Ectodermal cell (in vitro differentiated cells): ENCODE data around the gene NDUFS2.
A peak's percentile ranks its signal among the peaks of the same experiment; 100 is the strongest.

ENCODE experiments used
- H3K27ac ChIP-seq: 2 replicates; pipeline ENCODE4 v1.7.0; 2013; ENCODE audit warnings: mild to moderate bottlenecking, low read depth, low read length; ENCODE audit not compliant: insufficient read depth, poor library complexity, severe bottlenecking
- H3K27me3 ChIP-seq: 2 replicates; pipeline ENCODE4 v1.7.0; 2013; ENCODE audit warnings: mild to moderate bottlenecking, low read length; ENCODE audit not compliant: insufficient read depth, control insufficient read depth, poor library complexity, severe bottlenecking
- H3K36me3 ChIP-seq: one replicate; pipeline ENCODE4 v1.7.0; 2013; ENCODE audit warnings: low read length; ENCODE audit not compliant: control insufficient read depth, insufficient read depth
- H3K4me1 ChIP-seq: one replicate; pipeline ENCODE4 v1.7.0; 2013; ENCODE audit warnings: low read length; ENCODE audit not compliant: control insufficient read depth, insufficient read depth
- H3K4me3 ChIP-seq: 2 replicates; pipeline ENCODE4 v1.7.0; 2013; ENCODE audit warnings: low read depth, low read length, control low read depth; ENCODE audit not compliant: insufficient read depth
- H3K9me3 ChIP-seq: 2 replicates; pipeline ENCODE4 v1.7.0; 2013; ENCODE audit warnings: mild to moderate bottlenecking, low read length, moderate library complexity; ENCODE audit not compliant: control insufficient read depth
- WGBS, 2 experiments: methylation state at CpG; one replicate each; pipeline ENCODE4 v1.1.7; 2013; ENCODE audit warnings: missing lambda C conversion rate in 2 of 2; 5-methylcytosine and 5-hydroxymethylcytosine counted together

Gene NDUFS2

DNA sequence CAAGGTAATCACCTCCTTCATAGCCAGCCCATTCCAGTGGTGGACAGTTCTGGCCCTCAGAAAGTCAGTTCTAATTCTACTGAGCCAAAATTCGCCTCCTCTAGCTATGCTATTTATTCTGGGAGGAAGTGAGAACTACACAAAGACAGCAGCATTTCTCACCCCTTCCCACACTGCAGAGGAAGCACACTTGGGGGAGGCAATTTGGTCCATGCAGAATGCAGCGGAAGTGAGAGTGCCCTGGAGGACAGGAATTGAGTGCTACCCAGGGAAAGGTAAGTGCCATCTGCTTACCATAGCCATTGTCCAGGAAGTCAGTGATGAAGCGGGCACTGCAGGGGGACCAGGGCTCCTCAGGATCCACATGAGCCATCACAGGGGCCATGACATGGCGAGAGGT lies 7.0 kb upstream of the NDUFS2 start:
- H3K36me3 ChIP-seq, result no peaks in the 10 kb centered on the region
- no peak overlapping the region for H3K27ac ChIP-seq
- H3K4me1 ChIP-seq, result peaks cover 39% of the 10 kb centered on the region
- H3K4me3 ChIP-seq, result no peak overlapping the region
- WGBS, 2 experiments, result 90 to 94% methylated on average over 4 of the region's 4 CpGs
- H3K9me3 ChIP-seq, result no peaks in the 10 kb centered on the region
- no peaks in the 10 kb centered on the region for H3K27me3 ChIP-seq

- H3K27ac ChIP-seq, result no peak overlapping the region
- peaks cover 48% of the 10 kb centered on the region for H3K4me1 ChIP-seq
- 96 to 97% methylated on average over 7 of the region's 7 CpGs for whole genome bisulfite sequencing, 2 experiments
- H3K4me3 ChIP-seq, result no peak overlapping the region
- H3K36me3 ChIP-seq, result no peaks in the 10 kb centered on the region
- H3K27me3 ChIP-seq, result no peaks in the 10 kb centered on the region
- H3K9me3 ChIP-seq, result no peaks in the 10 kb centered on the region
These were observed 6.1 kb upstream of the NDUFS2 start for GRCh38 chr1:161196111-161196510.

GRCh38 chr1:161196521-161197451 lies 5.4 kb upstream of the NDUFS2 start:
- H3K4me1 ChIP-seq, result peaks cover 54% of the 10 kb centered on the region
- no peaks in the 10 kb centered on the region for H3K27me3 ChIP-seq
- H3K36me3 ChIP-seq, result no peaks in the 10 kb centered on the region
- peak overlapping the region; percentile 40 for H3K27ac ChIP-seq
- H3K9me3 ChIP-seq, result no peaks in the 10 kb centered on the region
- 70 to 72% methylated on average over 27 of the region's 27 CpGs for WGBS, 2 experiments
- peak overlapping the region; percentile 16 for H3K4me3 ChIP-seq

GRCh38 chr1:161197560-161198193 lies 4.5 kb upstream of the NDUFS2 start:
- no peak overlapping the region for H3K27ac ChIP-seq
- H3K9me3 ChIP-seq, result no peaks in the 10 kb centered on the region
- H3K27me3 ChIP-seq, result no peaks in the 10 kb centered on the region
- H3K4me1 ChIP-seq, result peaks cover 54% of the 10 kb centered on the region
- peak overlapping the region; percentile 7 for H3K4me3 ChIP-seq
- H3K36me3 ChIP-seq, result no peaks in the 10 kb centered on the region
- 86 to 87% methylated on average over 11 of the region's 11 CpGs for WGBS, 2 experiments

DNA sequence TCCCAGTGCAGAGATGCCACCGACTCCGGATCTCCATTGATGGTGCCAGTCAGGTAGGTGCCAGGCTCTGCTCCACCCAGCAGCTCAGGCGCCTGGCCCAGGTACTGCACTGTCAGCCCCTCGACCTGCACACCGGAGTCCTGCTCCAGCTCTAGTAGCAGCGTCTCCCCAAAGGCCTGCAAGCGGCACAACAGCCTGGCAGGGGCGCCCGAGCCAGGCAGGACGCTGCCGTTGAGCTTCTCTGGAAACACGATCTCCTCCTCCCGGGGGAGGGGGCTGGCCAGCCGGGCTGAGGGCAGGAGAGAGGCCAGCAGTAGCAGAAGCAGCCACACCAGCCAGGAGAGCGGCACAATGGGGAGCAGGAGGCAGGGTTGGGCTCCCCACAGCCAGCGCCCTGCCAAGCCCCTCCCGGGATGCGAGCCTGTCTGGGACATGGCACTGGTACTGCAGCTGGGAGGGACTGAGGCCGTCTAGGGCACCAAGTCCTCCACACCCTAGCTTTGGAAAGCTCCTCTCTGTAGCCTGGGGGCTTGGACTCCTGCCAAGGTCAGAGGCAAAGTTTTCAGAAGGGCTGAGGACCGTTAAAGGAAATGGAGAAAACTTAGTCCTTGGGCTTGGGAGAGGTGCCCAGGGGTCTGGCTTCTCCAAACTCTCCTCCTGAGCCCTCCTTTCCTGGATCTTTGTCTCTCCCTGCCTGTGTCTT lies 3.8 kb upstream of the NDUFS2 start:
- peaks cover 54% of the 10 kb centered on the region for H3K4me1 ChIP-seq
- 23 to 25% methylated on average over 20 of the region's 20 CpGs for WGBS, 2 experiments
- H3K4me3 ChIP-seq, result peak overlapping the region; percentile 7
- no peak overlapping the region for H3K27ac ChIP-seq
- H3K36me3 ChIP-seq, result no peaks in the 10 kb centered on the region
- no peaks in the 10 kb centered on the region for H3K27me3 ChIP-seq
- H3K9me3 ChIP-seq, result no peaks in the 10 kb centered on the region

- Histone ChIP-seq H3K36me3 (peaks cover 3% of the 10 kb centered on the region), H3K27ac (peak within 1 kb of the TSS; percentile 58), H3K9me3 (no peaks in the 10 kb centered on the region), H3K27me3 (no peaks in the 10 kb centered on the region), H3K4me1 (peaks cover 54% of the 10 kb centered on the region), H3K4me3 (peak within 1 kb of the TSS; percentile 7)
- 48 to 56% methylated on average over 11 of the region's 11 CpGs for WGBS, 2 experiments
These were observed 3.2 kb upstream of the NDUFS2 start, which contains the start of gene ADAMTS4 for GRCh38 chr1:161198897-161199431. Gene ADAMTS4, minus strand, starts transcription at chr1:161199054. Its CDS starts 427 bp downstream, at chr1:161198627.

- Histone ChIP-seq H3K27ac (peak overlapping the region; percentile 58), H3K4me3 (no peak overlapping the region), H3K9me3 (no peaks in the 10 kb centered on the region), H3K36me3 (peaks cover 3% of the 10 kb centered on the region), H3K27me3 (no peaks in the 10 kb centered on the region), H3K4me1 (peaks cover 54% of the 10 kb centered on the region)
- 63 to 70% methylated on average over 5 of the region's 5 CpGs for WGBS, 2 experiments
These were observed 2.5 kb upstream of the NDUFS2 start for GRCh38 chr1:161199506-161200139.

DNA sequence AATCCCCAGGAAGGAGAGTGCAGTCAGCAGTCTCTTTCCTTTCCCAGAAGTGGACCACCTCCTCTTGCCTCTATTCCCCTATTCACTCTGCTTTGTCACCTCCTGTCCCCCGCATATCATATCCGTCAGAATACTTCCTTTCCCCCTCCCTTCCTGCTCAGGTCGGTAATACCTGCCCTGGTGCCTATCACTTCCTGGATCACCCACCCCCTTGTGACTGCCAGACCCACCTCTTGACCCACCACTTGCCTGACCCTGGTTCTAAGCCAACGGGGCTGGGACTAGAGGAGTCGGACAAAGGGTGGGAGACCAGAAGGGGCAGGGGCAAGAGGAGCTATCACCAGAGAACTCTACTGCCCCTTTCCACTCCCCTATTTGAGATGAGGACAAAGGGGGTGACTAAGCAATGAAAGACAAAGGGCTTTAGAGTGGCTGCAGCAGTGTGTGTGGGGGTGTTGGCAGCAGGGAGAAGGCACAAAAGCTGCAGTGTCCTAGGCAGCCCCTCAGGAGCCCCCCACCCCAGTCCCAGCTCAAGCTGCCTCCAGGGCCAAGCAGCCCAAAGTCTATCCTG lies 1.7 kb upstream of the NDUFS2 start:
- Histone ChIP-seq H3K4me1 (peaks cover 54% of the 10 kb centered on the region), H3K9me3 (no peaks in the 10 kb centered on the region), H3K36me3 (peaks cover 8% of the 10 kb centered on the region), H3K27ac (peak overlapping the region; percentile 52), H3K27me3 (no peaks in the 10 kb centered on the region), H3K4me3 (no peak overlapping the region)
- 65 to 70% methylated on average over 5 of the region's 5 CpGs for WGBS, 2 experiments

DNA sequence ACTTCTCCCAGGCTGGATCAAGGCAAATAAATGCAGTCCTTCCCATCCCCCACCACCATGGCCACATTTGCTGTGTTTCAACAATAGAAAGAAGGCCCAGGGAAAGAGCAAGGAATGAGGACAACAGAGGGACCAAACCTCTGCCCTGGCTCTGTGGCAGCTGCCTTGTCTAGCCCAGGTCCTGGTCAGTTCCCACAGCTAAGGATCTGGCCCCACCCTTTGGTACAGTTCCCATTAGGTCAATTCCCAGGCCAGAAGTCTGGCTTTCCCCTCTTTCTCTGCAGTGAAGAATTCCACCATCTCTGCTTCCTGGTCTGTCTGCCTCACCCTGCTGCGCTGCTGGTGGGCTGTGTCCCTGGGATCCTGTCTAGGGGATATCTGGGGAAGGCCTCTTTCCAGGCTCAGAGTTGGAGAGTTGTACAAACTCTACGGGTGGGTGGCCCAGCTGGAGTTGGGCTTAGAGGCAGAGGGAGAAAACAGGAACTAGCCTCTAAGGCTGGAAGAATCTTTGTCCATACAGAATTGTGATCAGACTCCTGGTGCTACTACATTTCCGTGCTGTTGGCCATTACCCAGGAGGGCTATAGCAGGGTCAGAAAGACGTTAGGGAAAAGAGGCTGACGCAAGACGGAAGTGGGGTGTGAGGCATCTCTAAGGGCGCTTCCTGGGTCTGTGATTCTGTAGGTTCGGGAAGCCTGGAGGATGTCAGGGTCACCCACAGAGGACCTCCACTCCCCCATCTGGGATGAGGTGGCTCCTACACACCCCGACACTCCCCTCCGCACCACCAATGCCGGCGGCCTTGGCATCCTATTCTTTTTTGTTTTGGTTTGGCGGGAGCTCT lies 953 bp upstream of the NDUFS2 start:
- Histone ChIP-seq H3K36me3 (peaks cover 11% of the 10 kb centered on the region), H3K4me3 (no peak overlapping the region), H3K27me3 (no peaks in the 10 kb centered on the region), H3K9me3 (no peaks in the 10 kb centered on the region), H3K27ac (peak overlapping the region; percentile 81), H3K4me1 (peaks cover 53% of the 10 kb centered on the region)
- 88 to 89% methylated on average over 13 of the region's 13 CpGs for WGBS, 2 experiments
